HG02623 (cell line): ENCODE data around the gene DLEU7.

Experiments used
- ATAC-seq: cut with Tn5 transposase; IDR thresholded peaks from one replicate; pipeline ENCODE4 v1.9.1; 2021; ENCODE audit warnings: moderate library complexity; ENCODE audit not compliant: unreplicated experiment

Gene DLEU7

GRCh38 chr13:50843257-50844083 lies at the start of gene DLEU7:
Gene DLEU7, minus strand, starts transcription at chr13:50843692. Its CDS starts 46 bp downstream, at chr13:50843646.
- no peak for ATAC-seq

GRCh38 chr13:50892210-50892944 lies 48.9 kb upstream of the DLEU7 start:
- ATAC-seq = no peak

- no peak for ATAC-seq
Observed at GRCh38 chr13:50891206-50891605, 47.7 kb upstream of the DLEU7 start.

- ATAC-seq = no peak
Observed at GRCh38 chr13:50889317-50889716, 45.8 kb upstream of the DLEU7 start.

GRCh38 chr13:50888362-50888761 lies 44.9 kb upstream of the DLEU7 start:
- no peak for ATAC-seq

GRCh38 chr13:50887151-50887550 lies 43.7 kb upstream of the DLEU7 start:
- ATAC-seq = no peak

GRCh38 chr13:50884265-50884664 lies 40.8 kb upstream of the DLEU7 start:
- no peak for ATAC-seq

- no peak for ATAC-seq
Observed at GRCh38 chr13:50883728-50884127, 40.2 kb upstream of the DLEU7 start.

- ATAC-seq = no peak
Observed at GRCh38 chr13:50882816-50883435, 39.4 kb upstream of the DLEU7 start.

- ATAC-seq = no peak
Observed at GRCh38 chr13:50873991-50874390, 30.5 kb upstream of the DLEU7 start.

GRCh38 chr13:50873467-50873866 lies 30.0 kb upstream of the DLEU7 start:
- no peak for ATAC-seq

GRCh38 chr13:50871405-50871804 lies 27.9 kb upstream of the DLEU7 start:
- no peak for ATAC-seq

GRCh38 chr13:50867637-50867945 lies 24.1 kb upstream of the DLEU7 start:
- no peak for ATAC-seq

- ATAC-seq = no peak
Observed at GRCh38 chr13:50866817-50867636, 23.5 kb upstream of the DLEU7 start.

GRCh38 chr13:50864492-50864891 lies 21.0 kb upstream of the DLEU7 start:
- ATAC-seq = no peak

- ATAC-seq = no peak
Observed at GRCh38 chr13:50855681-50856080, 12.2 kb upstream of the DLEU7 start.

GRCh38 chr13:50850445-50850844 lies 7.0 kb upstream of the DLEU7 start:
- no peak for ATAC-seq

GRCh38 chr13:50847501-50847900 lies 4.0 kb upstream of the DLEU7 start:
- no peak for ATAC-seq

- no peak for ATAC-seq
Observed at GRCh38 chr13:50846861-50847475, 3.5 kb upstream of the DLEU7 start.

GRCh38 chr13:50845211-50845610 lies 1.7 kb upstream of the DLEU7 start:
- no peak for ATAC-seq
